ENCODE measurements around the gene ACOD1. TPM values are rescaled to one million over a fixed set of nuclear protein-coding genes. Genes with fewer than 3 reads are reported as not detected.

Gene ACOD1
- total and polyA plus RNA-seq, 8 donors = 0.05 TPM; not detected in 7

DNA sequence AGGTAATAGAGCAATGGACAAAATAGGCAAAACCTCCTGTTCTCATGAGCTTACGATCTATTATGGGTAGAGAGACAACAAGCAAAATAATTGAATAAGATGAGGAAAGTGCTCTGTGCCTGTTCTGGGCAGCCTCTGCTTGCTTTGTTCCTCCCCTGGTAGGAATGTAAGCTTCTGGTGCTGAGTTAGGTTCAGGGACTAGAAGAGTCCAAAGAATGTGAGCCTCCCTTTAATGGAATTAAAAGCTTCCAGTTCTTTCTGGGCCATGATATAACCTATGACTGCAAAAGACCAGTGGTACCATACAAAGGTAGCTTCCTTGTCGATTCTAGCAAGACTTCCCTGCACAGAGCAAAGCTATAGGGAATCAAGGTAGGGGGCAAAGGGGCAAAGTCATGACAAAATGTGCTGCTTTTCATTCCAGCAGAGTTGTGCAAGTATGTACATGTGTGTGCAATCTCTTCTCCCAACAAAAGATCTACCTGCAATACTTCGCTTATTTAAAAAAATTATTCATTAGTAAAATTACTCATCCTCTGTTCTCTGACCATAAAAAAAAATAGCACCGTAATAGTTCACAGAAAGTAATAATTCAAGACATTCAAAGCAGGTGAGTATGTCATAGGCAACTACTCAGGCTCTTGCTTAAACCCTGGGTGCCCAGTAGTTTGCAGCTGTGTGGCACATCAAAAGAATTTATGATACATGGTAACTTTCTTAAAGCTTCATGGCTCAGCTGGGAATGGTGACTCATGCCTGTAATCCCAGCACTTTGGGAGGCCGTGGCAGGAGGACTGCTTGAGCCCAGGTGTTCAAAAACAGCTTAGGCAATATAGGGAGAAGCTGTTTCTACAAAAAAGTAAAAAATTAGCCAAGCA lies 21.4 kb downstream of the ACOD1 start:
- intact Hi-C loops (cut with DNase I; ENCODE audit: low total_unique reads) = no loop called here
- no peak overlapping the region for H3K4me3 ChIP-seq
- 83 to 92% (median 87%) methylated on average over 5 of the region's 5 CpGs for WGBS, 5 donors
- no peaks in the 10 kb centered on the region for H3K36me3 ChIP-seq
- peaks cover 7 to 20% (median 10%) of the 10 kb centered on the region in 4 donors for H3K4me1 ChIP-seq
- TF ChIP-seq EP300 (IDR thresholded peaks at IDR 0.05) = no peak
- TF ChIP-seq, protein P1, sequence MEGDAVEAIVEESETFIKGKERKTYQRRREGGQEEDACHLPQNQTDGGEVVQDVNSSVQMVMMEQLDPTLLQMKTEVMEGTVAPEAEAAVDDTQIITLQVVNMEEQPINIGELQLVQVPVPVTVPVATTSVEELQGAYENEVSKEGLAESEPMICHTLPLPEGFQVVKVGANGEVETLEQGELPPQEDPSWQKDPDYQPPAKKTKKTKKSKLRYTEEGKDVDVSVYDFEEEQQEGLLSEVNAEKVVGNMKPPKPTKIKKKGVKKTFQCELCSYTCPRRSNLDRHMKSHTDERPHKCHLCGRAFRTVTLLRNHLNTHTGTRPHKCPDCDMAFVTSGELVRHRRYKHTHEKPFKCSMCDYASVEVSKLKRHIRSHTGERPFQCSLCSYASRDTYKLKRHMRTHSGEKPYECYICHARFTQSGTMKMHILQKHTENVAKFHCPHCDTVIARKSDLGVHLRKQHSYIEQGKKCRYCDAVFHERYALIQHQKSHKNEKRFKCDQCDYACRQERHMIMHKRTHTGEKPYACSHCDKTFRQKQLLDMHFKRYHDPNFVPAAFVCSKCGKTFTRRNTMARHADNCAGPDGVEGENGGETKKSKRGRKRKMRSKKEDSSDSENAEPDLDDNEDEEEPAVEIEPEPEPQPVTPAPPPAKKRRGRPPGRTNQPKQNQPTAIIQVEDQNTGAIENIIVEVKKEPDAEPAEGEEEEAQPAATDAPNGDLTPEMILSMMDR (IDR thresholded peaks at IDR 0.05) = no peak
- TF ChIP-seq POLR2A (IDR thresholded peaks at IDR 0.05) = no peak
- no peak for TF ChIP-seq POLR2AphosphoS5 (IDR thresholded peaks at IDR 0.05)
- peaks cover 0 to 14% (median 0%) of the 10 kb centered on the region in 3 donors for H3K27me3 ChIP-seq
- no peaks in the 10 kb centered on the region for H3K9me3 ChIP-seq
- H3K27ac ChIP-seq = no peak overlapping the region
- DNase-seq = no peak

DNA sequence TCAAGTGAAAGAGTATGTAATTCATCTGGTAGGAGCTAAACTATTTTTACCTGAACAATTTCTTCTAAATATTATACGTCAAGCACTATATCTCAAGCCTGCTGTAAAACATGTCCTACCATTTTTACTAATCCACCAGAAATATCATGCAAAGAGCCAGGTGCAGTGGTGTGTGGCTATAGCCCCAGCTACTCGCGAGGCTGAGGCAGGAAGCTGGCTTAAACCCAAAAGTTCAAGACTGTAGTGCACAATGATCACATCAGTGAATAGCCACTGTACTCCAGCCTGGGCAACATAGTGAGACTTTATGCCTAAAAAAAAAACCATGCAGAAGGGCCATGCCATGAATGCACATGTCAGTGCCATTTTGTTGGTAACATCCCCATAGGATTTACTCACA lies 22.9 kb downstream of the ACOD1 start:
- Histone ChIP-seq H3K36me3 (no peaks in the 10 kb centered on the region), H3K27me3 (peaks cover 0 to 14% (median 0%) of the 10 kb centered on the region in 3 donors), H3K27ac (no peak overlapping the region), H3K9me3 (no peaks in the 10 kb centered on the region), H3K4me3 (no peak overlapping the region), H3K4me1 (peaks cover 0 to 8% (median 2%) of the 10 kb centered on the region in 4 donors)
- no peak for TF ChIP-seq POLR2AphosphoS5 (IDR thresholded peaks at IDR 0.05)
- no peak for TF ChIP-seq POLR2A (IDR thresholded peaks at IDR 0.05)
- TF ChIP-seq EP300 (IDR thresholded peaks at IDR 0.05) = no peak
- TF ChIP-seq, protein P1 (IDR thresholded peaks at IDR 0.05) = no peak
- DNase-seq = no peak
- intact Hi-C loops (cut with DNase I; ENCODE audit: low total_unique reads) = no loop called here
- WGBS, 5 donors = 50 to 58% (median 56%) methylated on average over 3 of the region's 3 CpGs

DNA sequence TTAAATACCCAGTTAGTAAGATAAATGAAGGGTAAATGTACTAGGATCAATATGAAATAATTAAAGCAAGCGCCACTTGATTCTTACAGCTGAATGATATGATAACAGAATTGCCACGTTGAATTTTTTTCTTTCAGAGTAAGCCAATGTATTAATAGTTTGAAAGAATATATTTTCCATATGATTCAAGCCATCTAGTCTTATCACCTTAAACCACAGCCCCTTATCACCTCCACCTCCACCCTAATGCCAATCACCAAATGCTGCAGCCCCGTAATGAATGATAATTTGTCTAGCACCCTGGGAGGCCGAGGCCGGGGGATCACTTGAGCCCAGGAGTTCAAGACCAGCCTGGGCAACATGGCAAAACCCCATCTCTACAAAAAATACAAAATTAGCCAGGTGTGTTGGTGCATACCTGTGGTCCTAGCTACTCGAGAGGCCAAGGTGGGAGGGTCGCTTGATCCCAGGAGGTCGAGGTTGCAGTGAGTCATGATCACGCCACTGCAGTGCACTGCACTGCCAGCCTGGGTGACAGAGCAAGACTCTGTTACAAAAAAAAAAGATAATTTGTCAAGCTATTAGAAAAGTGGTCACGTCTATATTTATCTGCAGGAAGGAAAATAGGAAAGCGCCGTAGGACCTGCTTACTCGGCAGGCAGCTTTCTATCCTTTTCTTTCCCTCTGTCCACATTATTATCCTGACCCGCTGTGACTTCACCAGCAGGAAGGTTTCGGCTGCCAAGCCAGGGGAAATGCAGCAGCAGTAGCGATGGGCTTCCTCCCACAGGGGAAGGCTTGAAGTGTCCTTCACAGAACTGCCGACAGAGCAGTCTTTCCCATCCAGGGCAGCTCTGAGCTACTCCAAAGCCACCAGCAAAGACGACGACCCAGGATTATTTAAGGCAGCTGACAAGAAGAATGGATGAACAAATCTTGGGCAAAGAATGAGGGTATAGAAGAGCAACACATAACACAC lies 23.8 kb downstream of the ACOD1 start:
- Histone ChIP-seq H3K36me3 (no peaks in the 10 kb centered on the region), H3K4me1 (peaks cover 0 to 7% (median 0%) of the 10 kb centered on the region in 4 donors), H3K27ac (no peak overlapping the region), H3K27me3 (peaks cover 0 to 14% (median 0%) of the 10 kb centered on the region in 3 donors), H3K4me3 (no peak overlapping the region), H3K9me3 (no peaks in the 10 kb centered on the region)
- WGBS, 5 donors = 36 to 49% (median 45%) methylated on average over 19 of the region's 19 CpGs
- DNase-seq = no peak
- TF ChIP-seq EP300 (IDR thresholded peaks at IDR 0.05) (no peak), POLR2AphosphoS5 (IDR thresholded peaks at IDR 0.05) (no peak)
- intact Hi-C loops (cut with DNase I; ENCODE audit: low total_unique reads) = no loop called here

DNA sequence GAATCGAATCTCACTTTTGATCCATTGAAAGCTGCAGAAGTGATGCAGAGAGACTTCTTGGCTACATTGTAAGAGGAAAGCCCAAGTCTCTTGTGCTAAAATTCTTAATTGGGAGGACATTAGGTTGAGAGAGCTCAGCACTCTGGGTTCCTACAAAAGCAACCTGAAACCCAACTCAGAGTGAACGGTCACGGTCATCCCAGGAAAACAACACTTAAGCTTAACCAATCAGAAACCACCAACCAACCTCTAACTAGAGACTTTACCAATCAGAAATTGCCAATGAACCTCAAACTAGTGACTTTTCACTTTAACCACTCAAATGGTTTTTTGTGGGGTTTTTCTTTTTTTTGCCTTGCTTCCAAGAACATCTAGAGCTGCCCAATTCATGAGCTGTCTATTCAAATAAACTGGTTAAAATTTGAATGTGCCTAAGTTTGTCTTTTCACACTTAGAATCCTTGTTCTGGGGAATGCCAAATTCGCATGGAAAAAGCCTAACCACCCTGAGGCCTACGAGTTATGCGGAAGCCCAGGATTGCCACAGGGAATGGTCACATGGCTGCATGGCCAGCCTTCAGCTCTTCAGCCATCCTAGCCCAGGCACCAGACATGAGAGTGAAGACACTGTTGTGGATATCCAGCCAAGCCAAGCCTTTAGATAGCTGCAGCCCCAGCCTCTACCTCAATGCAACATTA lies 25.8 kb downstream of the ACOD1 start:
- intact Hi-C loops (cut with DNase I; ENCODE audit: low total_unique reads) = no loop called here
- no peaks in the 10 kb centered on the region for H3K36me3 ChIP-seq
- H3K4me1 ChIP-seq = peaks cover 0 to 7% (median 0%) of the 10 kb centered on the region in 4 donors
- 90 to 92% (median 91%) methylated on average over 6 of the region's 6 CpGs for WGBS, 5 donors
- no peak for DNase-seq
- TF ChIP-seq, protein P1 (IDR thresholded peaks at IDR 0.05) = no peak
- TF ChIP-seq POLR2A (IDR thresholded peaks at IDR 0.05) (no peak), EP300 (IDR thresholded peaks at IDR 0.05) (no peak), POLR2AphosphoS5 (IDR thresholded peaks at IDR 0.05) (no peak)
- no peak overlapping the region for H3K4me3 ChIP-seq
- peaks cover 0 to 13% (median 0%) of the 10 kb centered on the region in 3 donors for H3K27me3 ChIP-seq
- no peak overlapping the region for H3K27ac ChIP-seq
- H3K9me3 ChIP-seq = no peaks in the 10 kb centered on the region
